ENCODE results near the gene TNRC6B.
"Not testable (repeated sequence)": the region's sequence is repeated elsewhere in the genome, so short reads cannot be mapped to it uniquely, and the experiment has no call there.

The TNRC6B gene

GRCh38 chr22:40193429-40194421, 16.0 kb downstream of the TNRC6B start:
- TF ChIP-seq CTCF (IDR thresholded peaks at IDR 0.05; ENCODE audit: control extremely low read depth, extremely low read depth, low read depth, missing control alignments), result no peak
- no peak for DNase-seq (ENCODE audit: extremely low spot score)
- ChIA-PET CTCF (interaction anchor here (1.0 to 5.3 kb wide), 3 partner anchors 13 to 22 kb away, joined by 4 to 16 read pairs (median 5); partner anchors contain the start of gene TNRC6B), POLR2A (interaction anchor here (0.6 kb wide), 1 partner anchor 16 kb away, joined by 3 read pairs; the partner anchor contains the start of gene TNRC6B)

- DNase-seq (ENCODE audit: extremely low spot score), result no peak
- ChIA-PET POLR2A (interaction anchor here (0.6 to 0.9 kb wide), 2 partner anchors 17 to 24 kb away, joined by 3 read pairs; partner anchors contain the start of gene TNRC6B), CTCF (interaction anchor here (1.0 to 5.3 kb wide), 2 partner anchors 17 to 23 kb away, joined by 3 to 16 read pairs; partner anchors contain the start of gene TNRC6B)
- TF ChIP-seq CTCF (IDR thresholded peaks at IDR 0.05; ENCODE audit: control extremely low read depth, extremely low read depth, low read depth, missing control alignments), result no peak
Measured at GRCh38 chr22:40194656-40195055, 16.9 kb downstream of the TNRC6B start.

GRCh38 chr22:40196628-40197360, 19.1 kb downstream of the TNRC6B start:
- CTCF ChIA-PET, result interaction anchor here (1.0 to 1.3 kb wide), 4 partner anchors 9 to 160 kb away, joined by 3 to 4 read pairs (median 4); no protein-coding TSS in a partner anchor
- POLR2A ChIA-PET, result no interaction called here
- DNase-seq (ENCODE audit: extremely low spot score), result peak; percentile 48
- TF ChIP-seq CTCF (IDR thresholded peaks at IDR 0.05; ENCODE audit: control extremely low read depth, extremely low read depth, low read depth, missing control alignments), result no peak

- POLR2A ChIA-PET; DNase-seq (ENCODE audit: extremely low spot score): not testable (repeated sequence)
- CTCF ChIA-PET, result interaction anchor here (1.1 to 1.3 kb wide), 3 partner anchors 9 to 160 kb away, joined by 3 to 4 read pairs (median 3); no protein-coding TSS in a partner anchor
Measured at GRCh38 chr22:40197421-40197820, 19.7 kb downstream of the TNRC6B start.

- CTCF ChIA-PET, result interaction anchor here (1.2 to 2.2 kb wide), 2 partner anchors 17 to 22 kb away, joined by 3 to 6 read pairs; no protein-coding TSS in a partner anchor
- POLR2A ChIA-PET, result no interaction called here
- no peak for DNase-seq (ENCODE audit: extremely low spot score)
- TF ChIP-seq CTCF (IDR thresholded peaks at IDR 0.05; ENCODE audit: control extremely low read depth, extremely low read depth, low read depth, missing control alignments), result no peak
Measured at GRCh38 chr22:40198733-40199132, 21.0 kb downstream of the TNRC6B start.

- ChIA-PET POLR2A (no interaction called here), CTCF (interaction anchor here (2.2 kb wide), 1 partner anchor 22 kb away, joined by 6 read pairs; no protein-coding TSS in a partner anchor)
- DNase-seq (ENCODE audit: extremely low spot score), result no peak
- TF ChIP-seq CTCF (IDR thresholded peaks at IDR 0.05; ENCODE audit: control extremely low read depth, extremely low read depth, low read depth, missing control alignments), result no peak
Measured at GRCh38 chr22:40199223-40199622, 21.5 kb downstream of the TNRC6B start.
